CD4-positive, alpha-beta T cell treated with Interleukin-17A for 4 hours (primary cell): ENCODE data around the gene NID2.

Experiments used
- DNase-seq: peaks from one replicate; pipeline ENCODE4 v3.0.0-alpha.2; 2020; ENCODE audit warnings: mixed read lengths

NID2 gene

GRCh38 chr14:52079239-52079959 lies 10.5 kb upstream of the NID2 start:
- DNase-seq, result no peak

DNA sequence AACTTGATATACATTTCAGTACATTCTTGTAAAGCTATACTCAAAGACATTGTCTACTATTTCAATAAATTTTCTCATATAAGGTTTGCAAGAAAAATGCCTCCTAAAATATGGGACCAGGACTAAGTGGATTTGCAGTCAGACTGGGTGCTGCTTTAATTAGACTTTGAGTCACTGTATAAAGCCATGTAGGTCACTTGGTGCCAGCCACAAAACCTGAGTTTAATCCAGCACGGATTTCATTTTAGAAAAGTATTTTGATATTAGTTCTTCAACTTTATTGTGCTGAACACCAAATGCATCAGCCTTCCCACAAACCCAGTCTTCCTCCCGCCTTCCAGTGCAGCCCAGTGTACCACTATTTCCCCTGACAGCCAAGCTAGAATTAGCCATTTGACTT lies 9.9 kb upstream of the NID2 start:
- DNase-seq, result no peak

GRCh38 chr14:52078095-52078531 lies 9.3 kb upstream of the NID2 start:
- no peak for DNase-seq

DNA sequence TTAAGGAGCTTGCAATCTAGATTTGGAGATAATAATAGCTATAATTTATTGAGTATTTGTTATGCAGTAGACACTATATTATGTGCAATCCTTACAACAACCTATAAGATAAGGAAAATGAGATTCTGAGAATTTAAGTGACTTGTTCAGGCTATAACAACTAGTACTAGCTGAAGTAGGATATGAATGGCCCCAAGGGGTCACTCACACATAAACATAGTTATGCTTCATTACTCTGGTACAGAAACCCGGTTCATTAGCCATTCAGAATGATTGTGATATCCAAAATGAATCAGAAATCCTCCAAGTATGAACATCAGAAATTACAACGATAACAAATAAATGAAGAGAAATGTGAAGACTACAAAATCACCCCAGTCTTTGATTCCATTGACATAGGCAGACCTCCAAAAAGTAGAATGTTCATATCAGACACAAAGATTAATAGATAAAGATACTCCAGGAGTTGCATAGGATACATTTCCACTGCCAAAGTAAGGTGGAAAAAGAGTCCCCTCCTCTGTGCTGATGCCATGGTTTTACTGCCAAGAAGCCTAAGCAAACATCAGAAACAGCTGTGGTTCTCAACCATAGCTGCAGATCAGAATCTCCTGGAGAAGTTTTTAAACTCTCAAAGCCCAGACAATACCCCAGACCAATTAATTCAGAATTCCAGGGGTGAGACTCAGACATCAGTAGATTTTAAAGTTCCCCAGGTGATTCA lies 8.6 kb upstream of the NID2 start:
- DNase-seq, result no peak

DNA sequence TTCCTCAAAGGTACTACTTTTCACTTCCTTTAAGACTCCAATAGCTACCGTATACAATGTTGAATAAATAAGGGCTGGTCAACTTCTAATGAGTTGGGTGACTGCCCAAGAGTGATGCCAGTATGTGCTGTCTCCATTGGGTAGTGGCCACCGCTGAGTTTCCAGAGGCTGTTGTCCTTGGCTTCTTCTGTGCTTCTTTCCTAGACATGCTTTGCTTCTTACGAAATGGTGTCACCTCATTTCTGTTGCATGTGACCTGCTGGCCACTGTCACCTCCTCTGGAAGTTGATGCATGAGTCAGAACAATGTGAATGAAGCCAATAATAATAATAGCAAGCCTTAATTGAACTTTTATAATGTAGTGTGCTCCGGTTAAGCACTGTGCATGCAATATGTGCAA lies 7.5 kb upstream of the NID2 start:
- no peak for DNase-seq

- DNase-seq, result no peak
These were observed 6.5 kb upstream of the NID2 start for GRCh38 chr14:52075371-52075770.

- no peak for DNase-seq
These were observed 4.4 kb upstream of the NID2 start for GRCh38 chr14:52073251-52073650.

GRCh38 chr14:52072266-52072780 lies 3.5 kb upstream of the NID2 start:
- DNase-seq, result no peak

DNA sequence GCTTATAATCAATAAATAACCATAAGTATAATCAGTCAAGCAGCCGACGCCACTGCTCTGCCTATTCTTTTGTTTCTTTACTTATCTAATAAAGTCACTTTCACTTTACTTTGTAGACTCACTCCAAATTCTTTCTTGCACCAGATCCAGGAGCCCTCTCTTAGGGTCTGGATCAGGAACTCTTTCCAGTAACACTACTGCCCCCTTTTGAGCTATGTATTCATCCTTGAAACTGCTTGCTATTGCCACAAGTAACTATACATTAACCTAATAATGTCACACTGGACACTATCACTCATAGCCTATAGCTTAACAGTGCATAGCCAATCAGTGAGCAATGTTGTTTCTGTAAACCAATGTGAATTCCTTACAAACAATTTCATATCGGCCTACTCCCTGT lies 2.8 kb upstream of the NID2 start:
- no peak for DNase-seq

DNA sequence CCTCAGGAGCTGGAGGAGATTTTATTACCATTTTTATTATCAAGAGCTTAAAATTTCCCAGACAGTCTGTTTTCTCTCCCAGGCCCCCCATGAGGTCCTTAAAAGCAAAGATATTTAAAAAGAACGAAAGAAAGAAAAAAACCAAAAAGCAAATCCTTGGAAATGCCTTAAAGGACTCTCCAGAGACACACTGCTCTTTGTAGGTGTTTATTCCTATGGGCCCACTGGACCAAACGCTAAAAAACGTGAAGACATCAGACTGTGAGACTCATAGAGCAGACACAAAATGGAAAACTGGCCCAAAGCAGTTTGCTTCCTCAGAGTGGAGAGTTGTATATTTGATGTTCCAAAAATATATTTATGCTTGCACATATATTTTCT lies 1.2 kb upstream of the NID2 start:
- DNase-seq, result no peak

- no peak for DNase-seq
These were observed 620 bp upstream of the NID2 start for GRCh38 chr14:52069307-52070050.

- DNase-seq, result no peak
These were observed 815 bp downstream of the NID2 start for GRCh38 chr14:52067873-52068614.

GRCh38 chr14:52064174-52064573 lies 4.7 kb downstream of the NID2 start:
- no peak for DNase-seq

- DNase-seq, result no peak
These were observed 5.8 kb downstream of the NID2 start for GRCh38 chr14:52063052-52063462.

GRCh38 chr14:52061890-52062289 lies 7.0 kb downstream of the NID2 start:
- DNase-seq, result no peak

- DNase-seq, result no peak
These were observed 7.5 kb downstream of the NID2 start for GRCh38 chr14:52061390-52061789.

GRCh38 chr14:52060080-52060479 lies 8.8 kb downstream of the NID2 start:
- DNase-seq, result no peak

DNA sequence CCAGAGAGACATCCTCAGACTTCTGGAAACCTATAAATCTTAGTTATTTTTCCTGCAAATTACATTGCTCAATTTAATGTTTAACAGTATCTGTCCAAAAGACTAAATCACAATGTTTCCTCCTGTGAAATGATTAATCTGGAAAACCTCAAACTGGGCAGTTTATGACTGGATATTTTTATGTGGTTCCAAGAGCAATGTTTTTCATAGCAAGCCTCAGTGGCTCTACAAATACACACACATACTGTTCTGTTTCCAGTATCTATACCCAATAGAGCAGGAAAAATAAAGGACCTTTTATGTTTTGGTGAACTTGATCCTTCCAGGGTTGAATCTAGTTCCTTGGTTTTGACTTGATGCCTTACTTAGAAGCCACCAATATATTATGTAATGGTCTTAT lies 9.2 kb downstream of the NID2 start:
- no peak for DNase-seq

DNA sequence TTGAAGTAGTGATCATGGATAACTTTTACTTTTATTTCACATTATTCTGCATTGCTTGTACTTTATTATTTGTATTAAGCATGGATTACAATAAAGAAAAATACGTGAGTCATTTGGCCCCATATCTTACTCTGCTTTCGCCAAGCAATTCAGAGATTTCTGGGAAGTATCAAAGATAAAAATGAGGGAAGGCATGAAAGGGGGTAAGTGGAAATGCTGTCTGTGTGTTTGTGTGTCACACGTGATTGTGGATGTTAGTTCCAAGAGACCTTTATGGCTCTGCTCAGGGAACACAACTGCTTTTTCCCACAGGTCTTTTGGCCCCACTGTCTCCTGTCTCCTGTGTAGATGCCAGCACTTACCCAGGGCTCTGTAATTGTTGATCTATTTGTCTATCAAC lies 10.5 kb downstream of the NID2 start:
- no peak for DNase-seq

DNA sequence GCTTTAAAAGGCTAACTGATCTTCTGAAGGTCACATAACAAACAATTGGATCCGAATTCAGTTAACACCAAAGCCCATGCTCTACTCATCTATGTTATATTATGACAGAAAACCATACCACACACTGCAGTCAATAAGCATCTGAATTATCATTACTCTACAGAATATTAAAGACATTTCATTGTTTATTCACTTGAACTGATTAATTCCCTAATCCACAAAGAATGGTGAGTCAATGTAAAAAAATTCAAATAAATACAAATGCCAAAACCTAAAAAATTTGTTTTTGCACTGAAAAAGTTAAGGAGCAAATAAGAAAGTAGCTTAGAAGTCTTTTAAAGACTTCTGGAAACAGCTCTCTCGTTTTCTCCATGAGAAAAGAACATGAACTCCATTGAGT lies 13.7 kb downstream of the NID2 start:
- DNase-seq, result no peak

DNA sequence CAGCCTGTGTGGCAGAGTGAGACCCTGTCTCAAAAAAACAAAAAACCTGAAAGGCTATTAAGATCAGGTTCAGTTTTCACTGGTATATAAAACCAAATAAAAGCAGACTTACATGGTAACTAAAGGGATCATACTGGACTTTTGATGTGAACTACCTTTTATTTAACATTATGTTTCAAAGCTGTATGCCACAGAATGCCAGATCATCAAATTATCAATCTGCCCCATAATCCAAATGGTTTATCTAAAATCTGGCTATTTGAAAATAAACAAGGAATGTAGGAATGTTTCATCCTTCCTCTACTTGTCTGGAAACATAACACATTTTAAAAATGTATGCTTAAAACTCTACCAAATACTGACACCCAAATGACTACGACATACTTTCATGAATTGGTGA lies 14.2 kb downstream of the NID2 start:
- no peak for DNase-seq

GRCh38 chr14:52053044-52053443 lies 15.8 kb downstream of the NID2 start:
- DNase-seq, result no peak
